Hypothalamus (tissue), 51 donors: Measurements from ENCODE around the gene SLC17A8.

ENCODE experiments used
- DNase-seq, 51 donors: peaks; one replicate each; lab custom pipeline; 2025; lab: John Stamatoyannopoulos, UW

Gene SLC17A8

DNA sequence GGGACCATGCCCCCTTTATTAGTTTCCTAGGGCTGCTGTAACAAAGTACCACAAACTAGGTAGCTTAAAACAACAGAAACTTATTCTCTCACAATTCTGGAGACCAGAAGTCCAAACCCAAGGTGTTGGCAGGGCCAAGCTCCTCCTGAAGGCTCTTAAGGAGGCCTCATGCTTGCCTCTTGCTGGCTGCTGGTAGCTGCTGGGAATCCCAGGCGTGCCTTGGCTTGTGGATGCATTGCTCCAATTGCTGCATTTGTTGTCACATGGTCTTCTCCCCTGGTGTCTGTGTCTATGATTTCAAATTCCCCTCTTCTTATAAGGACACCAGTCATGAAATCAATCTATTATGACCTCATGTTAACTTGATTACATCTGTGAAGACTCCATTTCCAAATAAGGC is 11.2 kb downstream of the SLC17A8 start:
- DNase-seq, result no peak

DNA sequence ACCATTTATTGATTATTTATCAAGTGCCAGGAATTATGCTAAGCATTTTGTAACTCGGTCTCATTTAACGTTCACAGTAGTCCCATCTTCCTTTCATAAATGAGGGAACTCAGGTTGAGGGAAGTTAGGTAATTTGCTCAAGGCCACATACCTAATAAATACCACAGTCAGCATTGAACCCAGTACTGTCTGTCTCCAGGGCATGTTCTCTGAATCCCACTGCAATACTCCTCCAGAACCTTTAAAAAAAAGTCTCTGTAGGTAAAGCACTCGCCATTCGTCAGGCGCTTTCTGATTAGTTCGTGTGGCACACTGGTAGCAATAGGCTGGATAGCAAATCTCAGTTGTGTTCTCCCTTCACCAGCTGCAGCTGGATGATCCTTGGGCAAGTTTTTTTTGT is 14.3 kb downstream of the SLC17A8 start:
- DNase-seq, result no peak

- no peak for DNase-seq
These were observed 16.2 kb downstream of the SLC17A8 start for GRCh38 chr12:100372853-100373640.

DNA sequence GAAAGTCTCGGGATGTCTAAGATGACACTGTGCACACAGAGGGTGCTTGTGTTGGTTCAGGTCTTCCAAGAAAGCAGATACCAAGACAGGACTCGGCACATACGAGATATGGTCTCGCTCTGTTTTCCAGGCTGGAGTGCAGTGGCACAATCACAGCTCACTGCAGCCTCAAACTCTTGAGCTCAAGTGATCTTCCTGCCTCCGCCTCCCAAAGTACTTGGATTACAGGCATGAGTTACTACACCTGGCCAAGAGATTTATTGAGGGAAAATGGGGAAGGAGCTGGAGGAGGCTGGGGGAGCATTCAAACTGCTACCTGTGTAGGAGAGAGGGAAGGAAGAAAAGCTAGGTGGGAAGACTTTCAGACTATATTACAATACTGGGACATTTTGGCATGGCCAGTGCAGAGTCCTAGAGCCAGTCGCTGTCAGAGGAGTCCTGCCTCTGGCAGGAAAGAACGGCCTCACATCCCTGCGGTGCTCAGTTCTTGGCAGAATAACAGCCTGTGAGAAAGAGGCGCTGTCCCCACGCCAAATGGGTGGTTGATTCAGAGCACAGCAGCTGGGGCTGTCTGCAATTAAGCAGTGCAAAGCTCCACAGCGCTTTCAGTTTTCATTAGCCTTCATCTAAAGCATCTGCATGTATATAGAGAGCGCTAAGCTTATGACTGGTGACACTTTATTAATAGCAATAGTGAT is 18.3 kb downstream of the SLC17A8 start:
- peak in 45 of 51 donors; percentile 3 to 80 (median 53) for DNase-seq

DNA sequence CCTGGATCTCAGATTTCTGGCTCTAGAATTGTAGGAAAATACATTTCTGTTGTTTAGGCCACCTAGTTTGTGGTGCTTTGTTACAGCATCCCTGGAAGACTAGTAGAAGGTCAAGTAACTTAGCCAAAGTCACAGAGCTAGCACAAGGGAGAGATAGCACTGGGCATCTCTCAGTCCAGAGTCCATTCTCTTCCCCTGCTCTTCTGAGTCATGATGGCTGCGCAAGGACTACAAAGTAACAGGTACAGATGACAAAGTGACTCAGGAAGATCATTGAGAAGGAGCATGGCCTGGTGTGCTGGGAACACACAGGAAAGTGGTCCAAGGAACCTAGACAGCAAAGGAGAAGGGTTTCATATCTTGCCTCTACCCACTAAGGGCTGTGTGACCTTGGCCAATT is 19.3 kb downstream of the SLC17A8 start:
- no peak for DNase-seq

GRCh38 chr12:100381379-100381778 is 24.5 kb downstream of the SLC17A8 start:
- DNase-seq, result no peak

- DNase-seq, result no peak
These were observed 25.5 kb downstream of the SLC17A8 start for GRCh38 chr12:100382338-100382737.

- no peak for DNase-seq
These were observed 27.0 kb downstream of the SLC17A8 start for GRCh38 chr12:100383586-100384558.

DNA sequence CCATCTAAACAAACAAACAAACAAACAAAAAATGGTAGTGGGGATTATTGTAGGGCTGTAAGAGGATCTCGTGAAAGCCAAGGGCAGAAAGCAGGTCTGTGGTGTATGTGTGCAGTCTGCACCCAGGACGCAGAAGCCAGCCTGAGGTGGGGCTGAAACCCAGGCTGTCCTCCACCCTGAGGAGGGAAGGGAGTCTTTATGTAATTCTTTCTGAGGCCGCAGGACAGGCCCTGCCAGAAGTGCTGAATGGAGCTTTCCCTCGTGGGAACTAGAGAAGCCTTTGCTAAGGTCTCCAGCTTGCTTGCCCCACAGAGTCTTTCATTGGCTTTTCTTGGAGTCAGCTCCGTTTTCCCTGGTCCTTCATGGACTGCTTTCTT is 27.7 kb downstream of the SLC17A8 start:
- no peak for DNase-seq

DNA sequence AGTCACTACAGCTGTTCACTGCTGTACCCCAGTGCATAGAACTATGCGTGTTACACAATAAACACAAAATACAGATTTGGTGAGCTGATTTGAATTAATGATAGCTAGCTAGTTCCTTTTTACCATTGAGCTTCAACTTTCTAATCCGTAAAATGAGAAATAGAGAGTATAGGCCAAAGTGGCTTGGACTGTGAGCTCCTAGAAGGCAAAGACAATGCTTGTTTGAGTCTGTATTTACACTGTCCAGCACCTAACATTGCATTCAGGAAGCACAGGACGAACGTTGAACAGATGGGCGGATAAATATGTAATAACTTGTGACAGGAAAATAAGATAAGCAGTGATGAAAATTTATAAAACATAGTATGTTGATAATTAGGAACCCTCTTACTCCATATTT is 31.5 kb downstream of the SLC17A8 start:
- no peak for DNase-seq

DNA sequence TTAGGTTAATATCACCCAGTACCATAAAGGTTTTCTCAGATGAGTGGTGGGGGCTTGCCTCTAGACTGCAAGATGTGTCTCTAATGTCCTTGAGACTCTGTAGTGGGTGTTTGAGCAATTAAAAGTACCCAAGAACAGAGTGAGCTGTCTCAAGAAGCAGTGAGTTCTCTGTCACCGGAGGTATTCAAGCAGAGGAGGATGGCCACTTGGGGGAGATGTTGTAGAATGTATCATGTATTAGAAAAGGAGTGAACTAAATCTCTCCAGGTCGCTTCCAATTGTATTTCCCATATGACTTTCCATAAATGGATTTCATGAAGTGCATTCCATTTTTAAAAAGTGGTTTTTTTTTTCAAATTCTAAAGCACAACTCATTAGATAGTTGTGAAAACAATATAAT is 35.0 kb downstream of the SLC17A8 start:
- peak in 1 of 51 donors; percentile 1 for DNase-seq

DNA sequence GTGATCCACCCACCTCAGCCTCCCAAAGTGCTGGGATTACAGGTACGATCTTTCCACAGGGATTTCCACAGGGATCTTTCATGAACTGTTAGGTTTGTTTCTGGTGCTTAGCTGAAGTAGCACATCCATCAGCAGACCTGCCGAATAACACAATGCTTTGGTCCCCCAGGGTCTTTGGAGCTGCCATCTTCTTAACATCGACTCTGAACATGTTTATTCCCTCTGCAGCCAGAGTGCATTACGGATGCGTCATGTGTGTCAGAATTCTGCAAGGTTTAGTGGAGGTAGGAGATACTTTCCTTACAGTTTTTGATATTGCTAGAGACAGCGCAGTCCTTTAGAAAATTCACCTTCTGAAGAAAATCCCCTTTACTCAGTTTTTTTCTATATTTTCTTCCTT is 36.3 kb downstream of the SLC17A8 start:
- no peak for DNase-seq

- no peak for DNase-seq
These were observed 38.9 kb downstream of the SLC17A8 start for GRCh38 chr12:100395811-100396210.

DNA sequence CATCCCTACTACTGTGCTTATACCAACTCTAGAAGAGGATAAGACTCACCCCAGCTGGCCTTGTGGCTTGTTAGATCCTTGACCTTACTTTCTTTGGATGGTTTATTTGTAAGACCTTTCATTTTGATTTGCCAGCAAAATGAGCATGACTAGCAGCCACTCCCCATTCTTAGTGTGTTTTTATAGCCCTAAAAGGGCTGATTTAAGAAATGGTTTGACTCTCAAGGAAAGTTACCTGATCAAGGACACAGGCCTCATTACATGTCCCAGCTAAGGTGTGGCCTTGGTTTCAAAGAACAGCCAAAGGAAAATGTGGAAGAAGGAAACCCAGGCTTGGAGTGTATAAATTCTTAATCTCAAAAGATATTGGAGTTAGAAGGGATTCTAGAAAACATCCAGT is 41.4 kb downstream of the SLC17A8 start:
- DNase-seq, result no peak

DNA sequence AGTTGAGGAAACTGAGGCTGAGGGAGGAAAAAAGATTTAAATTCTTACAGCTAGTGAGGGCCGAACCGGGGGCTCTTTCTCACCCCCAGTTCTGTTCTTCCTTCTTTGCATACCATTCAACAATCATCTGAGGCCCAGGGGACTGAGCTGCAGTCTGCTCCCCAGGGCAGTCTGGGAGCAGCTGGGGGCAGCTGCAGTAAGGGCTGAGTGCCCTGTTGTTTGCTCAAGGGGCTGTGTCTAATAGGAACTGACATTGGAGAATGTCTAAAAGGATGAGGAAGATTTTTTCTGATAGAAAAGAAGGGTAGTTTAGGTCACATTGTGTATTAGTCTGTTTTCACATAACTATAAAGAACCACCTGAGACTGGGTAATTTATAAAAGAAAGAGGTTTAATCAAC is 42.2 kb downstream of the SLC17A8 start:
- DNase-seq, result no peak

DNA sequence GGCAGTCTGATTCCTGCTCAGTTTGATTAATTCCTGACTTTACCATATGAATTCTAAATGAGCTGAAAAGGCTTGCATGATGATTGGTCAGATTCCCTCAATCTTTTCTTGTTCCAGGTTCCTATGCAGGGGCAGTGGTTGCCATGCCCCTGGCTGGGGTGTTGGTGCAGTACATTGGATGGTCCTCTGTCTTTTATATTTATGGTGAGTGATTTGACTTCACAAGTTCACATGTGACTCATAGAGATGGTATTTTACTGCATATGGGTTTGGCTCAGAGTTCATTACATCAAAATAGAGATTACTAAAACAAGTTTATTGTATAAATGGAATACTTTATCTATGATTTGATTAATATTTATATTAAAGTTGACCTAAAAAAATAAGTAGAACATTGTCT is 44.8 kb downstream of the SLC17A8 start:
- DNase-seq, result no peak

DNA sequence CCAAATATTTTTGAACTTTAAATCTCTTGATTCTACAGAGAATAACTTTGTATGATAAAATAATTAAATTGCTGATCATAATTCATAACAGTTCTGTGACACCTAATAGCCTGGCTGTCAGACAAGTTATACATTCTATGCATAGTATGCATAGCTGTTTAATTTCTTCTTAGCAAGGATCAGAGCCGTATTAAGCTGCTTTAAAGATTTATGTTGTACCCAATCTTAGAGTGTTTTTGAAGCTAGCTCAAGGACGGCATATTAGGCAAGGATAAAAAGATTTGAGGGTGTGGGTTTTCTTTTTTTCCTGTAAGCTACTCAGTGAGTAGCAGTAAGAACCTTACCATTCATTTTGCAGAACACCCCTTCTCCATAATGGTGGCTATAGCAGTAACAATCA is 45.9 kb downstream of the SLC17A8 start:
- no peak for DNase-seq

DNA sequence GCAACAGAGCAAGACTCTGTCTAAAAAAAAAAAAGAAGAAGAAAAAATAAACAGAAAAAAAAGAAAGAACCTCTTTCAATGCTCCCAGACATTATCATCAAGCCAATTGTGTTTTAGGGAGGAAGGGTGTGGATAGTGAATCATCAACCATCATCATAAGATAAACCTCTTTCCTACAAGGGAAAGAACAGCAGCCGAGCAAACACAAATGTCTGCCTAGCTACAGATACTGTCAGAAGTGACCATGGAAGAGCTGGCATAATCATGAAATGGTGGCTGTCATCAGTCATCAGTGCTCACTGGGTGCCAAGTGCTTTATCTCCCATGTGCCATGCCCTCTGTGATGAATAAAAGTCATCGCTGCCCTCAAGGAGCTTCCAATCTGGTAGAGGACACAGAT is 46.6 kb downstream of the SLC17A8 start:
- DNase-seq, result no peak

- peak in 6 of 51 donors; percentile 0 to 17 (median 2) for DNase-seq
These were observed 48.0 kb downstream of the SLC17A8 start for GRCh38 chr12:100404769-100405407.

GRCh38 chr12:100413001-100413400 is 56.1 kb downstream of the SLC17A8 start:
- no peak for DNase-seq

GRCh38 chr12:100414739-100415138 is 57.9 kb downstream of the SLC17A8 start:
- DNase-seq, result no peak
